Lower leg skin (tissue), 3 donors: ENCODE measurements around the gene EPHA2.

Experiments
- POLR2A ChIP-seq, 2 donors: fragments of 450-650 bp; IDR thresholded peaks; one replicate each; pipeline ENCODE4 v1.6.1; 2016 to 2017; ENCODE audit warnings: antibody characterized with exemption in 2 of 2, mild to moderate bottlenecking in 1 of 2, moderate library complexity in 1 of 2
- TF ChIP-seq, protein P1 (sequence below), 3 donors: fragments of 450-650 bp; IDR thresholded peaks; one replicate each; pipeline ENCODE4 v1.5.1; 2016; ENCODE audit warnings: antibody characterized with exemption in 3 of 3, mild to moderate bottlenecking in 3 of 3, moderate library complexity in 2 of 3

DNA sequence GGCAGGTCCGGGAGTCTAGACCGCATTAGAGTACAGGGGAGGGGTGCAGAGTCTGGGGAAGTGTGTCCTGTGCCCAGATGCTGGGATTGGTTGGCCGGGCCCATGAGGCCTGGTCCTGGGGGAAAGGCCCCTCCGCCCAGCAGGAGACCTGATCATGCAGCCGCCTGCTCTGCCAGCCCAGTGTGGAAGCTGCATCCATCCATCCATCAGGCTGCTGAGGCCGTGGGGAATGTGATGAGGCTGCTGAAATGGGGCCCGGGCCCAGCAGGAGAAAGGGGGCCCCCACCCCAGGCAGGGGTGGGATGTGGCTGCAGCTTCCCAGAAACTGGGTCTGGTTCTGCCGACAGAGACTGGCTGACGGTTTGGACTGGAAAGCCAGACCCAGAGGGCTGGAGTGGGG is 37.2 kb downstream of the EPHA2 start:
- TF ChIP-seq, protein P1, sequence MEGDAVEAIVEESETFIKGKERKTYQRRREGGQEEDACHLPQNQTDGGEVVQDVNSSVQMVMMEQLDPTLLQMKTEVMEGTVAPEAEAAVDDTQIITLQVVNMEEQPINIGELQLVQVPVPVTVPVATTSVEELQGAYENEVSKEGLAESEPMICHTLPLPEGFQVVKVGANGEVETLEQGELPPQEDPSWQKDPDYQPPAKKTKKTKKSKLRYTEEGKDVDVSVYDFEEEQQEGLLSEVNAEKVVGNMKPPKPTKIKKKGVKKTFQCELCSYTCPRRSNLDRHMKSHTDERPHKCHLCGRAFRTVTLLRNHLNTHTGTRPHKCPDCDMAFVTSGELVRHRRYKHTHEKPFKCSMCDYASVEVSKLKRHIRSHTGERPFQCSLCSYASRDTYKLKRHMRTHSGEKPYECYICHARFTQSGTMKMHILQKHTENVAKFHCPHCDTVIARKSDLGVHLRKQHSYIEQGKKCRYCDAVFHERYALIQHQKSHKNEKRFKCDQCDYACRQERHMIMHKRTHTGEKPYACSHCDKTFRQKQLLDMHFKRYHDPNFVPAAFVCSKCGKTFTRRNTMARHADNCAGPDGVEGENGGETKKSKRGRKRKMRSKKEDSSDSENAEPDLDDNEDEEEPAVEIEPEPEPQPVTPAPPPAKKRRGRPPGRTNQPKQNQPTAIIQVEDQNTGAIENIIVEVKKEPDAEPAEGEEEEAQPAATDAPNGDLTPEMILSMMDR (IDR thresholded peaks at IDR 0.05) = no peak
- TF ChIP-seq POLR2A (IDR thresholded peaks at IDR 0.05) = no peak
